Medulla oblongata (tissue), 1 donor: Measurements from ENCODE around the gene IL3RA.
"Not testable (repeated sequence)": the region's sequence is repeated elsewhere in the genome, so short reads cannot be mapped to it uniquely, and the experiment has no call there.

Experiments
- DNase-seq: peaks from one replicate; pipeline ENCODE4 v3.0.0-alpha.2; 2015; ENCODE audit errors: extremely low spot score

The IL3RA gene

GRCh38 chrX:1398431-1399340 lies 62.1 kb downstream of the IL3RA start:
- no peak for DNase-seq

- DNase-seq = no peak
Observed at GRCh38 chrX:1400049-1400448, 63.5 kb downstream of the IL3RA start.

GRCh38 chrX:1400742-1401471 lies 64.3 kb downstream of the IL3RA start:
- no peak for DNase-seq

GRCh38 chrX:1401611-1402430 lies 65.2 kb downstream of the IL3RA start:
- DNase-seq = no peak

- DNase-seq = no peak
Observed at GRCh38 chrX:1403228-1403627, 66.6 kb downstream of the IL3RA start.

- not testable (repeated sequence) for DNase-seq
Observed at GRCh38 chrX:1403867-1404266, 67.3 kb downstream of the IL3RA start.

GRCh38 chrX:1405769-1406168 lies 69.2 kb downstream of the IL3RA start:
- not testable (repeated sequence) for DNase-seq

- no peak for DNase-seq
Observed at GRCh38 chrX:1407035-1407434, 70.5 kb downstream of the IL3RA start.

GRCh38 chrX:1411326-1411725 lies 74.7 kb downstream of the IL3RA start:
- no peak for DNase-seq

GRCh38 chrX:1412551-1413161 lies 76.1 kb downstream of the IL3RA start:
- DNase-seq = no peak

- no peak for DNase-seq
Observed at GRCh38 chrX:1416327-1416784, 79.8 kb downstream of the IL3RA start.

- DNase-seq = no peak
Observed at GRCh38 chrX:1416965-1417760, 80.6 kb downstream of the IL3RA start.

- DNase-seq = no peak
Observed at GRCh38 chrX:1417921-1418771, 81.6 kb downstream of the IL3RA start.

GRCh38 chrX:1418901-1419544 lies 82.4 kb downstream of the IL3RA start:
- no peak for DNase-seq

GRCh38 chrX:1419545-1420355 lies 83.2 kb downstream of the IL3RA start:
- no peak for DNase-seq

- peak; percentile 16 for DNase-seq
Observed at GRCh38 chrX:1420371-1420770, 83.8 kb downstream of the IL3RA start.

- no peak for DNase-seq
Observed at GRCh38 chrX:1421433-1422134, 85.0 kb downstream of the IL3RA start.

- no peak for DNase-seq
Observed at GRCh38 chrX:1422135-1422465, 85.5 kb downstream of the IL3RA start.
